HG02840 (cell line): ENCODE data around the gene FOXI1.
"Not testable (repeated sequence)": the region's sequence is repeated elsewhere in the genome, so short reads cannot be mapped to it uniquely, and the experiment has no call there.

Experiments
- ATAC-seq: cut with Tn5 transposase; IDR thresholded peaks from one replicate; pipeline ENCODE4 v1.9.1; 2021; ENCODE audit warnings: mild to moderate bottlenecking, moderate library complexity, moderate number of reproducible peaks; ENCODE audit not compliant: unreplicated experiment, low FRiP score

Gene FOXI1

GRCh38 chr5:170117736-170118135, 12.0 kb downstream of the FOXI1 start:
- ATAC-seq = no peak

- ATAC-seq = no peak
These were observed 14.9 kb downstream of the FOXI1 start for GRCh38 chr5:170120576-170120975.

GRCh38 chr5:170121321-170121720, 15.6 kb downstream of the FOXI1 start:
- ATAC-seq = no peak

- ATAC-seq = no peak
These were observed 20.4 kb downstream of the FOXI1 start for GRCh38 chr5:170126061-170126460.

- no peak for ATAC-seq
These were observed 20.9 kb downstream of the FOXI1 start for GRCh38 chr5:170126626-170127025.

GRCh38 chr5:170131235-170131634, 25.5 kb downstream of the FOXI1 start:
- no peak for ATAC-seq

- ATAC-seq = no peak
These were observed 26.7 kb downstream of the FOXI1 start for GRCh38 chr5:170132269-170132975.

GRCh38 chr5:170132976-170133448, 27.3 kb downstream of the FOXI1 start:
- no peak for ATAC-seq

- no peak for ATAC-seq
These were observed 30.2 kb downstream of the FOXI1 start for GRCh38 chr5:170135796-170136490.

- no peak for ATAC-seq
These were observed 30.8 kb downstream of the FOXI1 start for GRCh38 chr5:170136506-170136905.

GRCh38 chr5:170137694-170138214, 32.1 kb downstream of the FOXI1 start:
- ATAC-seq = no peak

- ATAC-seq = no peak
These were observed 32.6 kb downstream of the FOXI1 start for GRCh38 chr5:170138273-170138672.

- ATAC-seq = no peak
These were observed 34.2 kb downstream of the FOXI1 start for GRCh38 chr5:170139786-170140335.

GRCh38 chr5:170141196-170141595, 35.5 kb downstream of the FOXI1 start:
- ATAC-seq = not testable (repeated sequence)

- no peak for ATAC-seq
These were observed 35.9 kb downstream of the FOXI1 start for GRCh38 chr5:170141636-170142035.

- no peak for ATAC-seq
These were observed 36.5 kb downstream of the FOXI1 start for GRCh38 chr5:170142196-170142595.

GRCh38 chr5:170143091-170143490, 37.4 kb downstream of the FOXI1 start:
- ATAC-seq = no peak

- ATAC-seq = no peak
These were observed 38.0 kb downstream of the FOXI1 start for GRCh38 chr5:170143710-170144109.

GRCh38 chr5:170144286-170145023, 38.8 kb downstream of the FOXI1 start:
- ATAC-seq = no peak

GRCh38 chr5:170145462-170145861, 39.8 kb downstream of the FOXI1 start:
- ATAC-seq = no peak
